HG03159 (cell line): ENCODE measurements around the gene MTRFR.
"Not testable (repeated sequence)": the region's sequence is repeated elsewhere in the genome, so short reads cannot be mapped to it uniquely, and the experiment has no call there.

Source experiments
- ATAC-seq: cut with Tn5 transposase; IDR thresholded peaks from one replicate; pipeline ENCODE4 v1.9.1; 2021; ENCODE audit warnings: mild to moderate bottlenecking, moderate library complexity; ENCODE audit not compliant: unreplicated experiment

MTRFR gene

DNA sequence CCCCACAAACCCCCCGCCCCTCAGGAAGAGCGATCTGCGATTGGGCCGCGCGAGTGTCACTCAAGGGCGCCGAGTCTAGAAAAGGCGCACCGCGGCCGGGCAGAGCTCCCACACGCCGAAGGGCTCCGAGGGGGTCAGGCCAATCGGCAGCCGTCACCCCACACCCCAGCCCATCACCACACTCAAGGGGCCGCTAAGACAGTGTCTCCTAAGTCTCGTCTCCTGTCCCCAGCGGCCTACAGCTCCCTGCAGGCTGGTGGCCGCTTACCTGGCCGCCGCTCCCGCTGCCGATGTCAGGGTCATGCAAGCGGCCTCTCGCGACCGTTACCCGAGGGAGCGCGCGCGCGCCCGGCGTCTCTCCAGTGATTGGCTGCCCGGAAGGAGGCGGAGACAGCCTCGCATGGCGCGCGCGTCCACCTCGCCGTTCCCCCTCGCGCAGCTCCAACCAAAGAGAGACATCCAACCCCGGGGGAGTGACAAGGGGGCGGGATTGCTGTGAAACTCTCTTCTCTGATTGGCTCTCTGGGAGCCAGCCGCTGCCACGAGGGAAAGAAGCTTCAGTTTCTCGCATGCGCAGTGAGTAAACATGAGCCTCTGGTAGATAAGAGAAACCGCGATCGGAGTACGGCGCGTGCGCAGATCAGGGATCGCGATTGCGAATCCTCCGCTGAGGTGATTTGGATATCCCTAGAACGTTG is at the start of gene MTRFR, which contains the start of gene MPHOSPH9:
Gene MTRFR, plus strand, starts transcription at position 630 of the 698 bp plus-strand sequence. CDS start 20,239 bp downstream, outside the sequence.
Gene MPHOSPH9, minus strand, starts transcription at position 335 of the 698 bp plus-strand sequence. CDS start 2,777 bp downstream, outside the sequence.
- ATAC-seq: peak; percentile 78

GRCh38 chr12:123187637-123188036 is 45.6 kb upstream of the MTRFR start:
- ATAC-seq: no peak

DNA sequence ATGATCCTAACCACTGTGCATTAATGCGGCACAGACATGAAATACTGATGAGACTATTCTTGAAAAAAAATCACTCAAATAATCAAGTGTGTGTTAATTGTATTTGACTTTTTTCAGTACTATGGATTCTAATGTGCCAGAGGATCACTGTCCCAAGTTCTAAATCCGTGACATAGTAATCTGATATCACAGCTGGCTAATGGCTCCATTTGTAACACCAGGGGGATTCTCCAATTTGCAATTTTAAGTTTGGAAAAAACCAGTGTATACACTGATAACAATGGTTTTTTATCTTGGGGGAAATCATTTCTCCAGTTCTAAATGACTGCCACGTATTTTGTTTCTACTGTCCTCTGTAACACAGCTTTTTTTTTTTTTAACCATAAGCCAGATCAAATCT is 33.3 kb upstream of the MTRFR start:
- no peak for ATAC-seq

DNA sequence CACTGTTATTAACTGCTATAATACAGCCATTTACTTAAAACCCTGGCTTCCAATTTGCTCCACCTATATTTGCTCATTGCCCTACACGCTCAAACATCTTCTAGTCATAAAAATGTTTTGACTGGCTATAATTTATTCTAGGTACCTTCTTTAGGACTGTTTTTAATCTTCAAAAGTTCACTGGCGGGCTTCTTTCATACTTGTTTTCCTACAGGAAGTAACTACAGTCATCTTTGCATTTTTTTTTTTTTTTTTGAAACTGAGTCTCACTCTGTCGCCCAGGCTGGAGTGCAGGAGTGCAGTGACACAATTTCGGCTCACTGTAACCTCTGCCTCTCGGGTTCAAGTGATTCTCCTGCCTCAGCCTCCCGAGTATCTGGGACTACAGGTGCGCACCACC is 32.8 kb upstream of the MTRFR start:
- no peak for ATAC-seq

DNA sequence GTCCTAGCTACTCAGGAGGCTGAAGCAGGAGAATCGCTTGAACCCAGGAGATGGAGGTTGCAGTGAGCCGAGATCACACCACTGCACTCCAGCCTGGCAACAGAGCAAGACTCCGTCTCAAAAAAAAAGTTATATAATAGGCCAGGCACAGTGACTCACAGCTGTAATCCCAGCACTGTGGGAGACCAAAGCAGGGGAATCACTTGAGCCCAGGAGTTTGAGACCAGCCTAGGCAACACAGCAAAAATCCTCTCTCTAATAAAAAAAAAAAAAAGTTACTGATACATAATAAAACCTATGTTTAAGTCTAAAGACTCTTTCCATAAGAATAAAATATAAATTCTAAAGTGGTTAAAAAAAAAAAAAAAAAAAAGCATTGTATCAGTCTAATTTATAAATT is 26.4 kb upstream of the MTRFR start:
- not testable (repeated sequence) for ATAC-seq

- not testable (repeated sequence) for ATAC-seq
Observed at GRCh38 chr12:123207815-123208214, 25.4 kb upstream of the MTRFR start.

DNA sequence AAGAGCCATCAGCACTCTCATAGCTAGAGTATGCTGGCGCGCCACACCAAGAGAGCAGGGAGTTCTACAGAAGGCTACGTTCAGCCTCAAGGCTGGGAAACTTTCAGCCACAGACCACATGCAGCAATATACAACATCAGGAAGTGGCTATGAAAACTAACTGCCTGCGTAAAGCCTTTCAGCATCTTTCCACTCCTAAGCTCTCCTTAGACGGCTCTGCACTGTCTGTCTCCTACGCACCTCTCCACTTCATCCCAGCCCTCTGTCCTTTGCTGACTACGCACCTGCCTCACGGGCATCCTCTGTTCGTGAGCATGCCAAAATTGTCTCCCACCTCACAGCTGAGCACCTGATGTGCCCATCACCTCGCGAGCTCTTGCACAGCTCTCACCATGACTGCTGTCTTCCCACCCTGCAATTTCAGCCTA is 10.0 kb upstream of the MTRFR start:
- ATAC-seq: peak; percentile 64

DNA sequence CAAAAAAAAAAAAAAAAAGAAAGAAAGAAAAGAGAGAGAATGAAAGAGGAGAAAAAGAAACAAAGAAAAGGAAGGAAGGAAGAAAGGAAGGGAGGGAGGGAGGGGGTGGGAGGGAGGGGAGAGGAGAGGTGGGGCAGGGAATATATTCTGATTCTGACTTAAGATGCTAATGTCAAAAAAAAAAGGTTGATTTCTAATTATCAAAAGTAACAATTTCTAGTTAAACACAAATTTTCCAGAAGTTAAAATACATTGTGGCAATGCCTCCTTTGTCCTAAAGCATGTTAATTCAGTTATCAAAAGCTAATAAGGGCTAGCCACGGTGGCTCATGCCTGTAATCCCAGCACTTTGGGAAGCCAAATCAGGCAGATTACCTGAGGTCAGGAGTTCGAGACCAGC is 7.8 kb upstream of the MTRFR start:
- ATAC-seq: no peak

- no peak for ATAC-seq
Observed at GRCh38 chr12:123227581-123228258, 5.5 kb upstream of the MTRFR start.

DNA sequence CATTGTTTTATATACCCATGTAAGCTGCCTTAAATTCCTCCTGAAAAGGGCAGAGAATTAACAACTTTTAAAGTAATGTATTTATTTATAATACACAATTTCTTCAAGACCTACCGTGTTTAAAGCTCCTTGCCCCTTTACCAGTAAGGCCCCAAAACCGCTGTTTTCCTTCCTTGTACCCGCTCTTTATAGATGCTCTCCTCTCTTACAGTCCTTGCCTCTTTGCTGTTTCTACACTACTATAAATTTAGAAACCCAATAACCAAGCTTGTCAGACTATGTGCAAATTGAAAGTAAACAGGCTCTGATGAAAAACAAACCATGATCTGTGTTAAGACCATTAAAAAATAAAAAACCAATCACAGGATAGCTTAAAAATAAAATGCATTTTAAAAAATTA is 4.2 kb upstream of the MTRFR start:
- ATAC-seq: no peak

DNA sequence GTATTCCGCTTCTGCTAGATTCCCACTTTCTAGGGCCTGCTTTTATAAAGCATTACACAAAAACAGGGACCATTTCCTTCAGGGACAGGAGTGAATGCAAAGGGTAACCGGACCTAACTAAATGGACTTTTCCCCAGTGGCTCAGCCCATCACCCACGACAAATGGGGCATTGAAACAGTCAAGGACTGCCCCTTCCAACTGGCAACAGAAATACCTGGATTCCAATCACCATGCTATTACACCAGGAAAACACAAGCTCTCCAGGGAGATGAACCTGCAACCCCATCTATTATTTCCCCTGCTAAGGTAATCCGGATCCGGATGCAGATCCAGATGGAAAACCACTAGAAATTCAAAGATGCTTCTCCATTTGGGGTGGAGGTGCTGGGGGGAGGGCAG is 1.3 kb upstream of the MTRFR start:
- ATAC-seq: no peak

DNA sequence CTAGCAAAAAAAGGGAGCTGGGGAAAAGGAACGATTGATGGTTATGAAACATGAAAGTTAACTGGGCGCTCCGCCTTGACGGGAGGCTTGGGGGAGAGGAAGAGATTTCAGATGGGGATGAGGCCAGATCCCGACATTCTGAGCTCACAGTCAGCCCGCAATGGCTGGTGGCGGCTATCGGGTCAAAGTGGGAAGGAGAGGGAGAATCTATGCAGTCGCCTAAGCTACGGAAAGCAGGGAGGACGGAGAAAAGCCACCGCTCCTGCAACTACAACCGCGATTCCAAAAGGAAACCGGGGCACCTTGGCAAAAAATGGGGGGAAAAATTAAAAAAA is 797 bp upstream of the MTRFR start:
- no peak for ATAC-seq

DNA sequence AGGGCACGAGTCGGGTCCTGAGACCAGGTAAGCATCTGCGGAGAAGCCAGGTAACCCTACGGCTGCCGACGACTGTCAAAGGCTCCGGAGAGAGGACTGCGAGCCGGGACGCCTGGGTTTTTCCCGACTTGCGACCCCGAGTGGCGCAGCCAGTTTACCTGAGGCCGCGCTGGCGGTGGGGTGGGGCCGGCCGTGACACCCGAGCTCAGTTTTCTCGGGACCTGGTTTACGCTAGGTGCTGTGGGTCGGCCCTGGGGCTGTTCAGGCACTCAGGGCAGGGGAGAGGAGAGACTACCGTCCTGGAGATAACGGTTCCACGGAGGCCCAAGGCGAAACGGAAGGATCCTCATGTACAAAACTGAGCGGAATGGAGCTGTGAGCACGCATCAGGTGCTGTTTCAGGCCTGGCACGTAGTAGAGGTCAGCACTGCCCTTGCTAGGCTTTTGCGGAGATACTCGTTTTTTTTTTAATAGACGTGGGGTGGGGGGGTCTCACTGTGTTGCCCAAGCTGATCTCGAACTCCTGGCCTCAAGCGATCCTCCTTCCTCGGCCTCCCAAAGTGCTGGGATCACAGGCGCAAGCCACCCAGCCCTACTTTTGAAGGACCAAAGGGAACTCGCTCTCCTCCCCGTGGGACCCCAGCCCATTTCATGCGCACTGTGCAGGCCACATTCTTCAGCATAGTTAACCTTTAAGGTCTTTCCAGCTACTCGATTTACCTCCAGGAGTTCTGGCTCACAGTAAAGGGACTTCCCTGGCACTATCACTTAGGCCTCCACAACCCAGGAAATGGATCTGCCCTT is 471 bp downstream of the MTRFR start:
- peak; percentile 8 for ATAC-seq

DNA sequence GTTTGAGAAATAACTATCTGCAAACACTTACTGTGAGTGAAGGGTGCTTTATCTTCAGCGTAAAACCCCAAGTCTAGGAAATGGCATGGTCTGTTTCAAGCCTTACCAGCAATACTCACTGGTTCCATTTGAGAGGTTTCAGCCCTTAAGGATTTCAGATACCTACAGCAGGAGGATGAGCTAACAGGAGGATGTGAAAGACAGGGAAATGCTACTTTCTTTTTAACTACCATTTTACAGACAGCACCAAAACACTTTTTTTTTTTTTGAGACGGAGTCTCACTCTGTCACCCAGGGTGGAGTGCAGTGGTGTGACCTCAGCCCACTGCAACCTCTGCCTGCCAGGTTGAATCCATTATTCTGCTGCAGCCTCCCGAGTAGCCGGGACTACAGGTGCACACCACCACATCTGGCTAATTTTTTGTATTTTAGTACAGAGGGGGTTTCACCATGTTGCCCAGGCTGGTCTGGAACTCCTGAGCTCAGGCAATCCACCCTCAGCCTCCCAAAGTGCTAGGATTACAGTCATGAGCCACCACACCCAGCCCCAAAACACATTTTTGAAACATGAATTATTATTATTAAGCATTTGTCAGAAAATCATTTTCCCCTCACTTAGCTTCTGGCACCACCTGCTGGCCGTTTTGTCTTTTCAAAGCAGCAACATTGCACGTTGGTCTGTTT is 4.6 kb downstream of the MTRFR start:
- no peak for ATAC-seq

DNA sequence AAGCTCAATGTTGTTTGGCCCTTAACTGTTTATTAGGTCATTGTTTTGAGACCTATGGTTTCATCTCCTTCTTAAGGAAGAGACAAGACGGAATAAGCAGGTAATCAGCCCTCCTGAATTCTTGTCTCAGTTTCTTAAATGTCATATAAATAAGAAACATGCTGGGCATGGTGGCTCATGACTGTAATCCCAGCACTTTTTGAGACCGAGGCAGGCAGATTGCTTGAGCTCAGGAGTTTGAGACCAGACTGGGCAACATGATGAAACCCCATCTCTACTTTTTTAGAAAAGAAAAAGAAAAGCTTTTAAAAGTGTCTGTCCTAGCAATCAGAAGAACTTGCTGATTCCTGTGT is 5.1 kb downstream of the MTRFR start:
- ATAC-seq: no peak

GRCh38 chr12:123238961-123239360 is 5.7 kb downstream of the MTRFR start:
- ATAC-seq: no peak

DNA sequence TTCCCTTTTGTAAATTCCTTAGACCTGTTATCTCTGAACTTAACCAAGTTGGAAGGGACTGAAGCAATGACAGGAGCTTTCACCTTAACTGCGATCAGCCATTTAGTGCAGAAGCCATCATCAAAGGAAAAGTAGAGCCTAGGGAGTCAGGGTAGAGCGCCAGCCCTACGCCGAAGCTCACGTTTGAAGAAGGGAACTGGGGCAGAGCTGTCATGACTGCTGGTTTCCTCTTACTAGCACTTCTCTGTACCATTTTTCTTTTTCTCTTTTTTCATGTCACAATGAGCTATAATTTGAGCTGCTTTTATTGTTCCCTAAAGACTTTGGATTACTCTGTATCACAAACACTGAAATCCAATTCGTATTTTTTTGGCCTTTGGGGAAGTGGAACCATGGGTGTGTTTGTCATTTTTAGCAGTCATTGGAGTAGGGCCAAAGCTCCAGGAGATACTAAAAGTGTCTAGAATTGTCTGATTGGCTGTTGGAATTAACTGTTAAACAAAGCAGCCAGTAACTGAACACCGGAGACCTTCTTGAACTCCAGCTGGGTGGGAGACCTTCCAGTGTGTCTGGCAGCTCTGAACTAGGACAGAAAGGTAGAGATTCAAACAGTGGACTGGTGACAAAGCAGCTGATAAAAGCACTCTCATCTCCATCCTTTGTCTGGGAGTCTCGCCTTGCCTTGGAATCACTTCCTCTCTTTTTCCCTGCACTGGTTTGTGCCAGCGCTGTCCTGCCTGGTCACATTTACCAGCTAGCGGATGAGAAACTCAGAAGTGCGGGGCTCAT is 9.1 kb downstream of the MTRFR start:
- no peak for ATAC-seq

DNA sequence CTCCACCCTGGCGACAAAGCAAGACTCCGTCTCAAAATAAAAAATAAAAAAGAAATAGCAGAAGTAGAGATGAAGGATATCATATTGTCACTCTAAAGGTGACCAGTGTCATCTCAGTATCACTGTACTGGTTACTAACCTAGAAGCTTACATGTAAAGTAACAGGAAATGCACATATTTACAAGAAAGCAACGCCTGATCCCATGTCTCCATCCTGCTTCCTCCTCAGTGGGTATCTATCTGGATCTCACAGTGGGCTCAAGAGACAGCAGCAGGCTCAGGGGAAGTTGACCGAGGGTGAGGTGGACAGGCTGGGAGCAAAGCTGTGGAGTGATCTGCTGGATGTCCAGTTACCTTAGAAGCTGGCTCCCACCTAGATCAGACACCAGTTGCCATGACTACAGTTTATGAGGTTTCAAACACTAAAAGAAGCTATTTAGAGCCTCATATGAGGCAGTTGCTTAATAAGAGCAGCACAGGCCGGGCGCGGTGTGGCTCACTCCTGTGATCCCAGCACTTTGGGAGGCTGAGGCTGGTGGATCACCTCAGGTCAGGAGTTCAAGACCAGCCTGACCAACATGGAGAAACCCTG is 10.5 kb downstream of the MTRFR start:
- ATAC-seq: no peak

GRCh38 chr12:123245678-123246077 is 12.4 kb downstream of the MTRFR start:
- no peak for ATAC-seq

DNA sequence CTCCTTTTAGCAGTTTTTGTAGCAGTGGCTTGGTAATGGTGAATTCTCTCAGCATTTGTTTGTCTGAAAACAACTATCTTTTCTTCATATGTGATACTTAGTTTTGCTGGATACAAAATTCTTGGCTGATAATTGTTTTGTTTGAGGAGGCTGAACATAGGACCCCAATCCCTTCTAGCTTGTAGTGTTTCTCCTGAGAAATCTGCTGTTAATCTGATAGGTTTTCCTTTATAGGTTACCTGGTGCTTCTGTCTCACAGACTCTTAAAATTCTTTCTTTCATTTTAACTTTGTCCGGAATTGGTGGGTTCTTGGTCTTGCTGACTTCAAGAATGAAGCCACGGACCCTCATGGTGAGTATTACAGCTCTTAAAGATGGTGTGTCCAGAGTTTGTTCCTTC is 14.9 kb downstream of the MTRFR start:
- not testable (repeated sequence) for ATAC-seq
